Measurements from ENCODE around the gene ETV6.
A peak's percentile ranks its signal among the peaks of the same experiment; 100 is the strongest.

Gene ETV6

GRCh38 chr12:11826574-11826973 lies 177.1 kb downstream of the ETV6 start:
- peak overlapping the region; percentile 74 for H3K27ac ChIP-seq (ENCODE audit: low read depth, low read length, severe bottlenecking)
- H3K4me1 ChIP-seq (ENCODE audit: control insufficient read depth, insufficient read depth, low read length, poor library complexity, severe bottlenecking) = peaks cover 56% of the 10 kb centered on the region
- H3K9me3 ChIP-seq (ENCODE audit: control insufficient read depth, low read length) = no peaks in the 10 kb centered on the region
- H3K4me3 ChIP-seq (ENCODE audit: extremely low read depth, insufficient read depth, low read length, poor library complexity, severe bottlenecking) = no peak overlapping the region
- 17% methylated on average over 1 of the region's 3 CpGs; no CpG with 5 or more reads in 1 of the 2 experiments for WGBS, 2 experiments (ENCODE audit: insufficient coverage in 2 of 2)
- H3K36me3 ChIP-seq (ENCODE audit: control insufficient read depth, insufficient read depth, low read length) = peaks cover 13% of the 10 kb centered on the region

- no peaks in the 10 kb centered on the region for H3K9me3 ChIP-seq (ENCODE audit: control insufficient read depth, low read length)
- H3K36me3 ChIP-seq (ENCODE audit: control insufficient read depth, insufficient read depth, low read length) = peaks cover 13% of the 10 kb centered on the region
- peaks cover 56% of the 10 kb centered on the region for H3K4me1 ChIP-seq (ENCODE audit: control insufficient read depth, insufficient read depth, low read length, poor library complexity, severe bottlenecking)
- H3K27ac ChIP-seq (ENCODE audit: low read depth, low read length, severe bottlenecking) = peak overlapping the region; percentile 74
- no peak overlapping the region for H3K4me3 ChIP-seq (ENCODE audit: extremely low read depth, insufficient read depth, low read length, poor library complexity, severe bottlenecking)
- 12 to 16% methylated on average over 13 to 14 of the region's 17 CpGs for WGBS, 2 experiments (ENCODE audit: insufficient coverage in 2 of 2)
These were observed 177.9 kb downstream of the ETV6 start for GRCh38 chr12:11827091-11828061.

DNA sequence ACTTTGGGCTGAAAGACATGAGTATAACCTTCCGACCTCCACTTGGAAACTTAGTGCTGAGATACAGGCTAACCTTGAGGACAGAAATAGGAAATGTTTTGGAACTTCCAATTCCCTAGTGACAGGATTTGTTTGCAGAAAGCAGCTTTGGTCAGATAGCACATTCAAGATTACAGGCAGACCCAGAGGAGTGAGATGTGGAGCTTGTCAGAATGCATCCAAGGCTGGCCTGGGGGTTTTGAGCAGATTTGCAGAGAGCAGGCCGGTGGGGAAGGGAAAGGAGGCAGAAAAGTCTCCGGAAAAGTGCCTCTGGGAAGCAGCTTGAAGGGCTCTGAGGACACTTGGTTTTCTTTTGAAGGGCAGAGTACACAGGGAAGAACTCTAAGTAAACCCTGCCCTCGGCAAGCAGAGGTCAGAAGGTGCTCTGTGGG lies 180.3 kb downstream of the ETV6 start:
- Histone ChIP-seq H3K27ac (ENCODE audit: low read depth, low read length, severe bottlenecking) (peak overlapping the region; percentile 65), H3K36me3 (ENCODE audit: control insufficient read depth, insufficient read depth, low read length) (peaks cover 13% of the 10 kb centered on the region), H3K9me3 (ENCODE audit: control insufficient read depth, low read length) (no peaks in the 10 kb centered on the region), H3K4me1 (ENCODE audit: control insufficient read depth, insufficient read depth, low read length, poor library complexity, severe bottlenecking) (peaks cover 53% of the 10 kb centered on the region), H3K4me3 (ENCODE audit: extremely low read depth, insufficient read depth, low read length, poor library complexity, severe bottlenecking) (no peak overlapping the region)
- WGBS, 2 experiments (ENCODE audit: insufficient coverage in 2 of 2) = 70 to 90% methylated on average over 2 to 4 of the region's 4 CpGs

DNA sequence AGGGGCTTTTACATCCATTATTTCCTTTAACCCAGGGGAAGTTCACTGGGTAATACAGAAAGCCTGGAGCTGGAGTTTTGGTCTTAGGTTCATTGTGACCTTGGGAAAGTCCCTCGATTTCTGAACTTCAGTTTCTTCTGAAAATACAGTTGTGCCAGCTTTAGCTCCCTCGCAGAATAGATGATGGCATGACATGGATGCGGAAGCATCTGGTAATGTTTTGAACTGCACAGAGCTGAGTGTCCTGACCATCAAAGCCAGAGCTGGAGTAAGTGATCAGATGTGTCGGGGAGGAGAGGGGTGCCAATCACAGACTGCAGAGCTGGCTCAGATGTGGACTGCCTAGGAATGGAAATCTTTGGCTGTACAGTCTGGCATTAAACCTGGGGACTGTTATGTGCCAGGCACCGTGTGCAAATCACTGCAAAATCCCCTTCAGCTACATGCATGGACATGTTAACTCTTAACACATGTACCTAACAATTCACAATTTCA lies 180.9 kb downstream of the ETV6 start:
- Histone ChIP-seq H3K4me3 (ENCODE audit: extremely low read depth, insufficient read depth, low read length, poor library complexity, severe bottlenecking) (no peak overlapping the region), H3K36me3 (ENCODE audit: control insufficient read depth, insufficient read depth, low read length) (peaks cover 13% of the 10 kb centered on the region), H3K4me1 (ENCODE audit: control insufficient read depth, insufficient read depth, low read length, poor library complexity, severe bottlenecking) (peaks cover 52% of the 10 kb centered on the region), H3K27ac (ENCODE audit: low read depth, low read length, severe bottlenecking) (no peak overlapping the region), H3K9me3 (ENCODE audit: control insufficient read depth, low read length) (no peaks in the 10 kb centered on the region)
- 96 to 98% methylated on average over 4 to 5 of the region's 5 CpGs for WGBS, 2 experiments (ENCODE audit: insufficient coverage in 2 of 2)

GRCh38 chr12:11832093-11832492 lies 182.6 kb downstream of the ETV6 start:
- peaks cover 36% of the 10 kb centered on the region for H3K4me1 ChIP-seq (ENCODE audit: control insufficient read depth, insufficient read depth, low read length, poor library complexity, severe bottlenecking)
- 85 to 87% methylated on average over 4 of the region's 4 CpGs for WGBS, 2 experiments (ENCODE audit: insufficient coverage in 2 of 2)

GRCh38 chr12:11833174-11833895 lies 183.9 kb downstream of the ETV6 start:
- H3K36me3 ChIP-seq (ENCODE audit: control insufficient read depth, insufficient read depth, low read length) = peaks cover 8% of the 10 kb centered on the region
- peaks cover 24% of the 10 kb centered on the region for H3K4me1 ChIP-seq (ENCODE audit: control insufficient read depth, insufficient read depth, low read length, poor library complexity, severe bottlenecking)
- no peak overlapping the region for H3K27ac ChIP-seq (ENCODE audit: low read depth, low read length, severe bottlenecking)
- no peak overlapping the region for H3K4me3 ChIP-seq (ENCODE audit: extremely low read depth, insufficient read depth, low read length, poor library complexity, severe bottlenecking)
- H3K9me3 ChIP-seq (ENCODE audit: control insufficient read depth, low read length) = no peaks in the 10 kb centered on the region
- 96 to 100% methylated on average over 2 to 3 of the region's 4 CpGs for WGBS, 2 experiments (ENCODE audit: insufficient coverage in 2 of 2)

More at GRCh38 chr12:11832093-11832492, 182.6 kb downstream of the ETV6 start:
- no peak overlapping the region for H3K4me3 ChIP-seq (ENCODE audit: extremely low read depth, insufficient read depth, low read length, poor library complexity, severe bottlenecking)
- peaks cover 5% of the 10 kb centered on the region for H3K36me3 ChIP-seq (ENCODE audit: control insufficient read depth, insufficient read depth, low read length)
- H3K27ac ChIP-seq (ENCODE audit: low read depth, low read length, severe bottlenecking) = no peak overlapping the region
- H3K9me3 ChIP-seq (ENCODE audit: control insufficient read depth, low read length) = no peaks in the 10 kb centered on the region

DNA sequence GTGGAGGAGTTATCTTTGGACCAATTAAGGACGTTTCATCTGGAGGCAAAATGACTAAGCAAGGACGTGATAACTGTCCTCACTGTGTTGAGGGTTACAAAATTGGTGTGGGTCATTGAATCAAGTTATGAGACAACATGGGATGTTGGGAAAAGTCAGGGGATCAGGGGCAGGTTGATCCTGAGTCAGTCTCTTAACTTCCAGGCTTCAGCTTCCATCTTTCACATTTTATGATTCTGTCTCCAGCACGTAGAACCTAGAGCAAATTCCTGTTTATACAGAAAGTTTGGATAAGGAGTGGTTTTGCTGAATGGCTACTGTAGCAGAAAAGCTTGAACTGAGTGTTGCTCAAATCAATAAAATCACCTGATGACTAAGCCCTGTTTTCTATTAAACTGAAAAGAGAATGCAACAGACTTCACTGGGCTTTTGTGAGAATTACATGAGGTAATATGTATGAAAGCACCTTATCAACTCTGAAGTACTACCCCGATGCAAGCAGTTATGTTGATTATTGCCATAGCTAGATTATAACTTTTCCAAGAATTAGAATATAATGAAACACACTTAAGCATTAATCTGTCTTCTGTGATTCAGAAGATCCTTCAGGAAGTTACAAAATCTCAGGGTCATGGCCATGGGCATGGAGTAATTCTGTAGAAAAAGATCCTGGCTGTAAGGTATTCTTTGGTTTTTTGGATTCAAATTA lies 184.8 kb downstream of the ETV6 start:
- Histone ChIP-seq H3K9me3 (ENCODE audit: control insufficient read depth, low read length) (no peaks in the 10 kb centered on the region), H3K36me3 (ENCODE audit: control insufficient read depth, insufficient read depth, low read length) (peaks cover 14% of the 10 kb centered on the region), H3K27ac (ENCODE audit: low read depth, low read length, severe bottlenecking) (no peak overlapping the region), H3K4me3 (ENCODE audit: extremely low read depth, insufficient read depth, low read length, poor library complexity, severe bottlenecking) (no peak overlapping the region), H3K4me1 (ENCODE audit: control insufficient read depth, insufficient read depth, low read length, poor library complexity, severe bottlenecking) (peaks cover 22% of the 10 kb centered on the region)
- WGBS, 2 experiments (ENCODE audit: insufficient coverage in 2 of 2) = 81 to 96% methylated on average over 2 to 3 of the region's 4 CpGs

GRCh38 chr12:11834931-11835330 lies 185.5 kb downstream of the ETV6 start:
- peaks cover 20% of the 10 kb centered on the region for H3K36me3 ChIP-seq (ENCODE audit: control insufficient read depth, insufficient read depth, low read length)
- no peak overlapping the region for H3K27ac ChIP-seq (ENCODE audit: low read depth, low read length, severe bottlenecking)
- peaks cover 20% of the 10 kb centered on the region for H3K4me1 ChIP-seq (ENCODE audit: control insufficient read depth, insufficient read depth, low read length, poor library complexity, severe bottlenecking)
- H3K9me3 ChIP-seq (ENCODE audit: control insufficient read depth, low read length) = no peaks in the 10 kb centered on the region
- WGBS, 2 experiments (ENCODE audit: insufficient coverage in 2 of 2) = no CpG with 5 or more reads among the region's 3 CpGs
- no peak overlapping the region for H3K4me3 ChIP-seq (ENCODE audit: extremely low read depth, insufficient read depth, low read length, poor library complexity, severe bottlenecking)

DNA sequence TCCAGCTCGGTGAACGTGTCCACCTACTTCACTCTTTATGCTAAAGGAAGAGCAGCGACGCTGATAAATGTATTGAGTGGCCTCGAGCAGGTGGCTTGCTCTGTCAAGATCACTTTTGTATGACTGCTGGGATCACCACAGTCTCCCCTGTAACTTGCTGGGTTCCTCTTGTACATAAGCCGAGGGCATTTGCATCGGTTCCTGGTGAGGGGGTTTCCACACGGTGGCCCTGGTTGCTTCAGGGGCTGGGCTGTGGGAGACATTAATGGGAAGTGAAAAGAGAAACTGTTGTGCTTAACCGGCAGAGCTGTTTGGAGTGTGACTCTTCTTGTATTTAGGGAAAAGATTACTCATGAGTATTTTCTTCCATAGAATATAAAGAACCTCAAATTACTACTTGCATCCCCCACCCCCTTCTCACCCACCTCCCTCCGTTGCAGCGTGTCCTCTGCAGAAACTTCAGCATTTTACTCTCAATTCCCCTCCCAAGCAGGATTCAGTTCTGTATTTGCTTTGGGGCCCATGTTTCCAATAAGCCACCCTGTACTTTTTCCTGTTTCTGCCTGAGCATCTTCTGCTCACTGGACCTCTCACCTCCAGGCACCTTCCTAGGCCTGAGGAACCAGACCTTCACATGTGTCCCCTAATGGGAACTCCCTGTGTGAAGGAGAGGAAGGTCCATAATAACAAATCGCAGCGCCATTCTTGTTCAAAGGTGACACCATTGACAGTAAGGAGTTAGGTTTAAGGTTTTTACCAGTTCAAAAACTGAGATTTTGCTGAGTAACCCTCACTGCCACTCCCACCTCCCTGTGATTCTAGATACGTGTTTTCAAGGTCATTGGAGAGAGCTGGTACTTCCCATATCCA lies 187.0 kb downstream of the ETV6 start:
- Histone ChIP-seq H3K9me3 (ENCODE audit: control insufficient read depth, low read length) (no peaks in the 10 kb centered on the region), H3K4me3 (ENCODE audit: extremely low read depth, insufficient read depth, low read length, poor library complexity, severe bottlenecking) (no peak overlapping the region), H3K27ac (ENCODE audit: low read depth, low read length, severe bottlenecking) (no peak overlapping the region), H3K36me3 (ENCODE audit: control insufficient read depth, insufficient read depth, low read length) (peaks cover 30% of the 10 kb centered on the region), H3K4me1 (ENCODE audit: control insufficient read depth, insufficient read depth, low read length, poor library complexity, severe bottlenecking) (peaks cover 14% of the 10 kb centered on the region)
- WGBS, 2 experiments (ENCODE audit: insufficient coverage in 2 of 2) = 91 to 92% methylated on average over 10 to 12 of the region's 14 CpGs

Data from mesodermal cell (in vitro differentiated cells).